ENCODE measurements around the gene AKR1D1. TPM values are rescaled to one million over a fixed set of nuclear protein-coding genes. Genes with fewer than 3 reads are reported as not detected.
A peak's percentile ranks its signal among the peaks of the same experiment; 100 is the strongest.

AKR1D1 gene
- total RNA-seq, 1 experiment from 2014 or later: 0.10 TPM

GRCh38 chr7:138164804-138165203 lies 88.5 kb downstream of the AKR1D1 start:
- DNase-seq (ENCODE audit: low read depth, low spot score) (no peak), ATAC-seq (no peak)
- ChIA-PET RAD21 (ENCODE audit: low non-redundant PET in 1 of 2, low total read pairs in 2 of 2, uncharacterized antibody in 2 of 2, unreplicated experiment in 2 of 2) (no interaction called here), POLR2A (no interaction called here), CTCF (no interaction called here)
- Histone ChIP-seq H2AFZ (ENCODE audit: low read depth, low read length, poor library complexity, severe bottlenecking) (no peak overlapping the region), H3K79me2 (ENCODE audit: insufficient read depth, low read length) (no peaks in the 10 kb centered on the region), H3K9me2 (ENCODE audit: insufficient read depth) (no peaks in the 10 kb centered on the region), H3K27ac (ENCODE audit: low read depth, low read length) (peak overlapping the region; percentile 31; the same call in 1 of the 2 replicates), H3K9me3 (ENCODE audit: control insufficient read depth in 1 of 2, insufficient read depth in 1 of 2, low read depth in 1 of 2, low read length in 2 of 2) (peaks cover 0 to 10% of the 10 kb centered on the region in 2 experiments; a peak in 1 of 4 replicates), H3K27me3 (ENCODE audit: insufficient read depth, low read length) (no peaks in the 10 kb centered on the region), H4K20me1 (ENCODE audit: insufficient read depth) (no peaks in the 10 kb centered on the region), H3K9ac (ENCODE audit: low read length) (no peak overlapping the region), H3K4me3 (replicated peaks in 1 of 2; ENCODE audit: low read depth in 1 of 2, low read length in 2 of 2) (no peak overlapping the region), H3K36me3 (ENCODE audit: control insufficient read depth in 1 of 2, insufficient read depth in 2 of 2, low read length in 2 of 2) (no peaks in the 10 kb centered on the region; a peak in 1 of 4 replicates), H3K4me1 (ENCODE audit: control insufficient read depth in 1 of 2, insufficient read depth in 2 of 2, low read length in 2 of 2) (peaks cover 0 to 8% of the 10 kb centered on the region in 2 experiments; a peak in 2 of 4 replicates), H3K4me2 (ENCODE audit: low read length) (no peak overlapping the region)
- intact Hi-C loops (cut with micrococcal nuclease): loop anchor here (10.0 kb wide), 1 partner anchor 260 kb away; no protein-coding TSS in a partner anchor
- no peak for TF ChIP-seq TCF7L2 (IDR thresholded peaks at IDR 0.05; ENCODE audit: borderline replicate concordance, extremely low read depth, insufficient read depth, insufficient read length)
- no peak for TF ChIP-seq CEBPB (IDR thresholded peaks at IDR 0.05; ENCODE audit: low read depth)
- TF ChIP-seq SIN3A (IDR thresholded peaks at IDR 0.05; ENCODE audit: low read depth): no peak
- no peak for TF ChIP-seq ZFX (IDR thresholded peaks at IDR 0.05)
- no peak for TF ChIP-seq POLR2A (IDR thresholded peaks at IDR 0.05; ENCODE audit: borderline replicate concordance, extremely low read depth, insufficient read depth, insufficient read length)
- peak; percentile 80 for TF ChIP-seq CBX3 (IDR thresholded peaks at IDR 0.05; ENCODE audit: low read depth)
- TF ChIP-seq EGR1 (IDR thresholded peaks at IDR 0.05; ENCODE audit: low read depth): no peak
- no TSS peak for BruUV-seq (replicated peaks)

GRCh38 chr7:138166681-138167080 lies 90.4 kb downstream of the AKR1D1 start:
- H3K27ac ChIP-seq (ENCODE audit: low read depth, low read length): no peak overlapping the region
- no peaks in the 10 kb centered on the region; a peak in 1 of 4 replicates for H3K36me3 ChIP-seq (ENCODE audit: control insufficient read depth in 1 of 2, insufficient read depth in 2 of 2, low read length in 2 of 2)
- ATAC-seq (no peak), DNase-seq (ENCODE audit: low read depth, low spot score) (no peak)
- H3K9me2 ChIP-seq (ENCODE audit: insufficient read depth): no peaks in the 10 kb centered on the region
- peaks cover 0 to 2% of the 10 kb centered on the region in 2 experiments; a peak in 2 of 4 replicates for H3K4me1 ChIP-seq (ENCODE audit: control insufficient read depth in 1 of 2, insufficient read depth in 2 of 2, low read length in 2 of 2)
- ChIA-PET CTCF (interaction anchor here (1.3 kb wide), 1 partner anchor 572 kb away, joined by 4 read pairs; no protein-coding TSS in a partner anchor), POLR2A (no interaction called here), RAD21 (ENCODE audit: low non-redundant PET in 1 of 2, low total read pairs in 2 of 2, uncharacterized antibody in 2 of 2, unreplicated experiment in 2 of 2) (no interaction called here)
- H3K9ac ChIP-seq (ENCODE audit: low read length): no peak overlapping the region
- no peak overlapping the region for H3K4me2 ChIP-seq (ENCODE audit: low read length)
- intact Hi-C loops (cut with micrococcal nuclease): loop anchor here (10.0 kb wide), 1 partner anchor 262 kb away; no protein-coding TSS in a partner anchor
- H4K20me1 ChIP-seq (ENCODE audit: insufficient read depth): no peaks in the 10 kb centered on the region
- H3K4me3 ChIP-seq (replicated peaks in 1 of 2; ENCODE audit: low read depth in 1 of 2, low read length in 2 of 2): no peak overlapping the region
- H3K9me3 ChIP-seq (ENCODE audit: control insufficient read depth in 1 of 2, insufficient read depth in 1 of 2, low read depth in 1 of 2, low read length in 2 of 2): peaks cover 0 to 10% of the 10 kb centered on the region in 2 experiments; a peak in 1 of 4 replicates
- no TSS peak for BruUV-seq (replicated peaks)
- no peaks in the 10 kb centered on the region for H3K79me2 ChIP-seq (ENCODE audit: insufficient read depth, low read length)
- H3K27me3 ChIP-seq (ENCODE audit: insufficient read depth, low read length): no peaks in the 10 kb centered on the region
- H2AFZ ChIP-seq (ENCODE audit: low read depth, low read length, poor library complexity, severe bottlenecking): no peak overlapping the region
- no peak for TF ChIP-seq ZFX (IDR thresholded peaks at IDR 0.05)
- TF ChIP-seq SRF (IDR thresholded peaks at IDR 0.05; ENCODE audit: low read depth): no peak
- no peak for TF ChIP-seq FOSL1 (IDR thresholded peaks at IDR 0.05; ENCODE audit: low read depth)
- TF ChIP-seq POLR2A (IDR thresholded peaks at IDR 0.05; ENCODE audit: borderline replicate concordance, extremely low read depth, insufficient read depth, insufficient read length): no peak
- no peak for TF ChIP-seq MAX (IDR thresholded peaks at IDR 0.05)
- TF ChIP-seq ZBTB33 (IDR thresholded peaks at IDR 0.05; ENCODE audit: extremely low read depth, insufficient replicate concordance, low read length): no peak
- no peak for TF ChIP-seq EGR1 (IDR thresholded peaks at IDR 0.05; ENCODE audit: low read depth)
- no peak for TF ChIP-seq JUND (IDR thresholded peaks at IDR 0.05)
- no peak for TF ChIP-seq CTCF (IDR thresholded peaks at IDR 0.05 in 2 of 3, conservative IDR thresholded peaks at IDR 0.05 in 1 of 3; ENCODE audit: borderline replicate concordance in 1 of 3, insufficient read depth in 1 of 3, low read depth in 2 of 3, low read length in 2 of 3)
- no peak for TF ChIP-seq SP1 (IDR thresholded peaks at IDR 0.05; ENCODE audit: low read depth)
- TF ChIP-seq CEBPB (IDR thresholded peaks at IDR 0.05; ENCODE audit: low read depth): no peak
- no peak for TF ChIP-seq CBX3 (IDR thresholded peaks at IDR 0.05; ENCODE audit: low read depth)
- no peak for TF ChIP-seq RAD21 (IDR thresholded peaks at IDR 0.05; ENCODE audit: low read depth)
- TF ChIP-seq YY1 (IDR thresholded peaks at IDR 0.05; ENCODE audit: extremely low read depth, insufficient replicate concordance, low read depth, low read length): no peak
- no peak for TF ChIP-seq ELF1 (IDR thresholded peaks at IDR 0.05; ENCODE audit: borderline replicate concordance, low read depth)
- TF ChIP-seq EZH2 (IDR thresholded peaks at IDR 0.05): no peak
